Measurements from ENCODE around the gene AKT2.

DNA sequence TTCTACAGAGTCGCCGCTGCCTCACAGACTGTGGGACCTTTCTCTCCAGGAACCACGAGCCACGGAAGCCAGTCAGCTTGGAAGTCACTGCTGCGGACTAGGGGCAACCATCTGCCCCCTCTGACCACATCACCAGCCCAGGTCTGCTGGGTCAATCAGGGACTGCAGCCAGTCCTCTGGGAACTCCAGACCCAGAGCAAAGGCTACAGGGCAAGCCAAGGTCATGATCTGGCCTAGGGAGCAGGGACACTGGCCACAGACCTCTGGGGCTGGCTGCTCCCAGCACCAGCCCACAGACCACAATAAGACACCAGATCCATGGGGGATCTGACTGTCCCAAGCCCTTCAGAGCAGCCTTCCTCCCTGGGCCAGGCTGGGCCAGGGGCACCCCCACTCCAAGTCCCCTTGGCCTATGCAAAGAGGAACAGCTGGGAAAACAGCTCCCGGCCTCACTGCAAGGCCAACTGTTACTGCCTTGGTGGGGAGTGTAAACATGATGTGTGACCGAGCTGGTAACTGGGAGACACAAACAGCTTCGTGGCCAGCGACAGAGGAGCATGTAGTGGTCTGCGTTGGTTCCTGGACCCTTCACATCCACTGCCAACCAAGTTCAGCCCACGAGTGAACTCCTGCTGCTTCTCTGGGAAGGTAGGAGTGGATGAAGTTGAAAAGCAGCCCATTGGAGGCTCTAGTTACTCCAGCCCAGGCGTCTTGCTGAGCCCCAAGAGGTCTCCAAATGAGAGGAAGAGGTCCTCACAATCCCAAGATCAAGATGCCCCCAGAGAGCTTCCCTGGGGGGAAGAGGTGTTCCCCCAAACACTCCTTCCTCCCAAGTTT lies 1.5 kb downstream of the AKT2 start:
- TF ChIP-seq, protein P1, sequence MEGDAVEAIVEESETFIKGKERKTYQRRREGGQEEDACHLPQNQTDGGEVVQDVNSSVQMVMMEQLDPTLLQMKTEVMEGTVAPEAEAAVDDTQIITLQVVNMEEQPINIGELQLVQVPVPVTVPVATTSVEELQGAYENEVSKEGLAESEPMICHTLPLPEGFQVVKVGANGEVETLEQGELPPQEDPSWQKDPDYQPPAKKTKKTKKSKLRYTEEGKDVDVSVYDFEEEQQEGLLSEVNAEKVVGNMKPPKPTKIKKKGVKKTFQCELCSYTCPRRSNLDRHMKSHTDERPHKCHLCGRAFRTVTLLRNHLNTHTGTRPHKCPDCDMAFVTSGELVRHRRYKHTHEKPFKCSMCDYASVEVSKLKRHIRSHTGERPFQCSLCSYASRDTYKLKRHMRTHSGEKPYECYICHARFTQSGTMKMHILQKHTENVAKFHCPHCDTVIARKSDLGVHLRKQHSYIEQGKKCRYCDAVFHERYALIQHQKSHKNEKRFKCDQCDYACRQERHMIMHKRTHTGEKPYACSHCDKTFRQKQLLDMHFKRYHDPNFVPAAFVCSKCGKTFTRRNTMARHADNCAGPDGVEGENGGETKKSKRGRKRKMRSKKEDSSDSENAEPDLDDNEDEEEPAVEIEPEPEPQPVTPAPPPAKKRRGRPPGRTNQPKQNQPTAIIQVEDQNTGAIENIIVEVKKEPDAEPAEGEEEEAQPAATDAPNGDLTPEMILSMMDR (IDR thresholded peaks at IDR 0.05; ENCODE audit: control extremely low read depth in 1 of 3, insufficient read depth in 1 of 3, low read depth in 1 of 3, low read length in 3 of 3): no peak
- TF ChIP-seq NANOG (IDR thresholded peaks at IDR 0.05; ENCODE audit: insufficient read depth, low read depth, low read length, poor library complexity, severe bottlenecking) (no peak), BRCA1 (IDR thresholded peaks at IDR 0.05; ENCODE audit: low read depth, low read length) (no peak), YY1 (IDR thresholded peaks at IDR 0.05; ENCODE audit: low read depth, low read length) (no peak), RAD21 (IDR thresholded peaks at IDR 0.05 in 1 of 2, conservative IDR thresholded peaks at IDR 0.05 in 1 of 2; ENCODE audit: low read depth in 2 of 2, low read length in 2 of 2) (no peak), EP300 (IDR thresholded peaks at IDR 0.05; ENCODE audit: borderline replicate concordance in 1 of 2, low read depth in 2 of 2, low read length in 2 of 2) (no peak), RBBP5 (IDR thresholded peaks at IDR 0.05; ENCODE audit: borderline replicate concordance, low read depth, low read length) (no peak), SIN3A (conservative IDR thresholded peaks at IDR 0.05 in 1 of 2, IDR thresholded peaks at IDR 0.05 in 1 of 2; ENCODE audit: low read depth in 1 of 2, low read length in 2 of 2) (no peak), EZH2 (IDR thresholded peaks at IDR 0.05; ENCODE audit: low read depth, low read length, severe bottlenecking) (no peak), TCF12 (IDR thresholded peaks at IDR 0.05; ENCODE audit: low read depth, low read length) (no peak), TAF1 (IDR thresholded peaks at IDR 0.05; ENCODE audit: low read depth, low read length) (no peak), JUN (IDR thresholded peaks at IDR 0.05; ENCODE audit: low read depth, low read length) (no peak)
- TF ChIP-seq, protein P2, sequence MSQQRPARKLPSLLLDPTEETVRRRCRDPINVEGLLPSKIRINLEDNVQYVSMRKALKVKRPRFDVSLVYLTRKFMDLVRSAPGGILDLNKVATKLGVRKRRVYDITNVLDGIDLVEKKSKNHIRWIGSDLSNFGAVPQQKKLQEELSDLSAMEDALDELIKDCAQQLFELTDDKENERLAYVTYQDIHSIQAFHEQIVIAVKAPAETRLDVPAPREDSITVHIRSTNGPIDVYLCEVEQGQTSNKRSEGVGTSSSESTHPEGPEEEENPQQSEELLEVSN (IDR thresholded peaks at IDR 0.05): no peak
- TF ChIP-seq, protein P3, sequence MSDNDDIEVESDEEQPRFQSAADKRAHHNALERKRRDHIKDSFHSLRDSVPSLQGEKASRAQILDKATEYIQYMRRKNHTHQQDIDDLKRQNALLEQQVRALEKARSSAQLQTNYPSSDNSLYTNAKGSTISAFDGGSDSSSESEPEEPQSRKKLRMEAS (IDR thresholded peaks at IDR 0.05): no peak

Data from H1 (cell line).